Measurements from ENCODE around the gene FHIT.

Gene FHIT

GRCh38 chr3:60133269-60134162 lies 1117.7 kb downstream of the FHIT start:
- no peak overlapping the region for H3K4me3 ChIP-seq (ENCODE audit: low read length)
- no peak for TF ChIP-seq CTCF (conservative IDR thresholded peaks at IDR 0.05; ENCODE audit: low read depth, low read length)
- DNase-seq (ENCODE audit: low read depth) = no peak

GRCh38 chr3:60131618-60132017 lies 1119.6 kb downstream of the FHIT start:
- TF ChIP-seq CTCF (conservative IDR thresholded peaks at IDR 0.05; ENCODE audit: low read depth, low read length) = no peak
- H3K4me3 ChIP-seq (ENCODE audit: low read length) = no peak overlapping the region
- no peak for DNase-seq (ENCODE audit: low read depth)

- TF ChIP-seq CTCF (conservative IDR thresholded peaks at IDR 0.05; ENCODE audit: low read depth, low read length) = no peak
- no peak for DNase-seq (ENCODE audit: low read depth)
- no peak overlapping the region for H3K4me3 ChIP-seq (ENCODE audit: low read length)
These were observed 1124.5 kb downstream of the FHIT start for GRCh38 chr3:60126511-60127304.

- no peak overlapping the region for H3K4me3 ChIP-seq (ENCODE audit: low read length)
- TF ChIP-seq CTCF (conservative IDR thresholded peaks at IDR 0.05; ENCODE audit: low read depth, low read length) = no peak
- DNase-seq (ENCODE audit: low read depth) = no peak
These were observed 1125.6 kb downstream of the FHIT start for GRCh38 chr3:60125686-60126085.

GRCh38 chr3:60120245-60120644 lies 1131.0 kb downstream of the FHIT start:
- no peak for DNase-seq (ENCODE audit: low read depth)
- no peak for TF ChIP-seq CTCF (conservative IDR thresholded peaks at IDR 0.05; ENCODE audit: low read depth, low read length)
- no peak overlapping the region for H3K4me3 ChIP-seq (ENCODE audit: low read length)

- no peak for DNase-seq (ENCODE audit: low read depth)
- no peak overlapping the region for H3K4me3 ChIP-seq (ENCODE audit: low read length)
- TF ChIP-seq CTCF (conservative IDR thresholded peaks at IDR 0.05; ENCODE audit: low read depth, low read length) = no peak
These were observed 1137.1 kb downstream of the FHIT start for GRCh38 chr3:60114191-60114590.
